Transverse colon (tissue), 4 donors: Measurements from ENCODE around the gene SIMC1.
"Not testable (repeated sequence)": the region's sequence is repeated elsewhere in the genome, so short reads cannot be mapped to it uniquely, and the experiment has no call there.

ENCODE experiments used
- CTCF ChIP-seq, 5 experiments: fragments of 200-600 bp in 3 of 5; fragments of 450-650 bp in 2 of 5; sonication (generic) in 3 of 5; IDR thresholded peaks; 1 replicate in 2 of 5; 2 replicates in 3 of 5; pipeline ENCODE4 v1.5.1; 2016 to 2017; ENCODE audit warnings: antibody characterized with exemption in 5 of 5, inconsistent platforms in 3 of 5, mild to moderate bottlenecking in 2 of 5, moderate library complexity in 1 of 5
- EP300 ChIP-seq: sonication (generic); formaldehyde crosslinking; IDR thresholded peaks from one replicate; pipeline ENCODE4 v1.6.1; 2017; ENCODE audit warnings: antibody characterized with exemption, low read depth
- POLR2A ChIP-seq: fragments of 450-650 bp; IDR thresholded peaks from one replicate; pipeline ENCODE4 v1.6.1; 2016; ENCODE audit warnings: antibody characterized with exemption, mild to moderate bottlenecking, moderate library complexity
- POLR2AphosphoS5 ChIP-seq, 3 donors: sonication (generic); formaldehyde crosslinking; IDR thresholded peaks; one replicate each; pipeline ENCODE4 v1.6.1; 2016; ENCODE audit warnings: antibody characterized with exemption in 3 of 3

DNA sequence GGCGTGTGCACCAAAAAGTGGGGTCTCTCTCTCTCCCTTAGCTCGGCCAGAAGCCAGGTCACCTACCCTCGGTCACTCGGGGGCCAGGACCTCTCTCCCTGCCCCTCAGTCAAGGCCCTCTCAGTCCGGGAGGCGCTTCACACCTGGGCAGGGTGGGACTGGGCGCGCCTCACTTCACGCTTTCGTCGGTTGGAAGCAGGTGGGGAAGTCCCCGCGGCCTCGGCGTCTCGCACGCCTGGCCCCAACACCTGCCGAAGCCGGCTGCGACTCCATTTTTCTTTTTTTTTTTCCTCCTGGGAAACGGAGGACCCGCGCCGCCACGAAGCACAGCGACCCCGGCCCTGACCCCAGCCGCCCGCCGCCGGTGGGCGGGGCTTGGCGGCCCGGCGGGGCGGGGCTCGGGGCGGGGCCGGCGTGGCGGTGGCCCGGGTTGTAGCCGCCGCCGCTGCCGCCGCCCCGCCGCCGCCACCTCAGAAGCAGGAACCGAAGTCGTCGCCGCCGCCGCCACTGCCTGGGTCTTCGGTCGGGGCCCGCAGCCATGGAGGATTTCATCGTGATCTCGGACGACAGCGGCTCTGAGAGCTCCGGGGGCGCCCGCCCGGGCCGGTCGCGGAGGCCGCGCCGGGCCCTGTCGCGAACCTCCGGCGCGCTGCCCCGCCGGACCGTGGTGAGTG, at the start of gene SIMC1:
- TF ChIP-seq CTCF (IDR thresholded peaks at IDR 0.05); EP300; POLR2AphosphoS5 (IDR thresholded peaks at IDR 0.05); POLR2A: not testable (repeated sequence)
